Progenitor cell of endocrine pancreas (in vitro differentiated cells): ENCODE results near the gene MAB21L2. TPM values are rescaled to one million over a fixed set of nuclear protein-coding genes. Genes with fewer than 3 reads are reported as not detected.

Experiments used
- DNase-seq: peaks from one replicate; pipeline ENCODE4 v3.0.0; 2021; ENCODE audit warnings: low spot score; ENCODE audit not compliant: unreplicated experiment
- H3K27ac Mint-ChIP-seq: 2 replicates; pipeline ENCODE4 v1.8.0; 2021; ENCODE audit warnings: mild to moderate bottlenecking, moderate library complexity, mixed read lengths
- H3K27me3 Mint-ChIP-seq: 2 replicates; pipeline ENCODE4 v1.8.0; 2021; ENCODE audit warnings: mixed read lengths
- H3K36me3 Mint-ChIP-seq: 2 replicates; pipeline ENCODE4 v1.8.0; 2022; ENCODE audit warnings: mixed read lengths; ENCODE audit not compliant: insufficient read depth
- H3K4me1 Mint-ChIP-seq: 2 replicates; pipeline ENCODE4 v1.8.0; 2021; ENCODE audit warnings: low read depth, mixed read lengths
- H3K4me3 Mint-ChIP-seq: 2 replicates; pipeline ENCODE4 v1.8.0; 2021; ENCODE audit warnings: low read depth, mild to moderate bottlenecking, moderate library complexity, mixed read lengths
- H3K9me3 Mint-ChIP-seq: 2 replicates; pipeline ENCODE4 v1.8.0; 2021; ENCODE audit warnings: low read depth, mixed read lengths
- CTCF ChIP-seq: fragments of 200-600 bp; sonication (generic); IDR thresholded peaks from one replicate; pipeline ENCODE4 v1.5.0; 2021; ENCODE audit warnings: antibody characterized with exemption, mild to moderate bottlenecking; ENCODE audit not compliant: unreplicated experiment
- total RNA-seq: library from RNA; stranded (reverse); gene quantifications from 2 replicates; pipeline ENCODE4 v1.2.1, GENCODE V29; 2021

The MAB21L2 gene
- total RNA-seq, 1 donor from 2014 or later: 0.19 TPM

DNA sequence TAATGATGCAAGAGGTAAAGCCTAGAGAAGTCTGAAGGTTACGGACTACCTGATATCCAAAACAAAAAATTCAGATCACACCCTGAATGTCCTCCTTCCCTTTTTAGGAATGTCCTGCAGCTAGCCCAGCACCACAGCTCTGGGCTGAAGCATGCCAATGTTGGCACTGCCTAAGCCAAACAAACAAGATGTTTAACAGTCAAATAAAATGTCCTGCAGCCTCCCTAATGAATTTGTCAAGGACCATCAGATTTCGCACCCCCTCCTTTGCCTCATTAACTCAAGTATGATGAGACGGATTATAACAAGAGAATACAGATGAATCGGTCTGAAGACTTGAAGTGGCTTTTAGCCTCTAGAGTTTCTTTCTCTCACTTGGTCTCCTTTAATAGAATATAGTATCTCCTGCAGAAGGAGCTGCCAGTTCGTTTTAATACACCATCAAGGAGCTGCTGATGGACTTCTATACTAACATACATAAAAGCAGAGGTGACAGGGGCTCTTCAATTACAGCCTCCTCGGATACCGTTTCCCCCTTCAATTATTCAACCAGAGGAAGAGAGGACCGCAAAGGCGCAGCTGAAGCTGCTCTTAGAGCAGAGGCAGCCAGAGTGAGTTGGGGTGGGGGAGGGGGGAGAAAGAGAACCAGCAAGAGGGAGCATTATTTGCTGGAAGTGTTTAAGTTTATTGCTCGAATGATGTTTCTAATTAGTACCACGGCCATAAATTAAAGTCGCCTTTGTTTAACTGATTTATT lies 3.0 kb upstream of the MAB21L2 start:
- no peak for TF ChIP-seq CTCF
- Mint-ChIP-seq H3K4me1 (peaks cover 36% of the 10 kb centered on the region), H3K27ac (no peak overlapping the region), H3K27me3 (peaks cover 58% of the 10 kb centered on the region), H3K36me3 (no peaks in the 10 kb centered on the region), H3K9me3 (no peaks in the 10 kb centered on the region), H3K4me3 (peak overlapping the region; percentile 58)
- no peak for DNase-seq

- Mint-ChIP-seq H3K4me3 (peak overlapping the region; percentile 58), H3K4me1 (peaks cover 38% of the 10 kb centered on the region), H3K27ac (no peak overlapping the region), H3K27me3 (peaks cover 66% of the 10 kb centered on the region), H3K9me3 (no peaks in the 10 kb centered on the region), H3K36me3 (no peaks in the 10 kb centered on the region)
- no peak for DNase-seq
- TF ChIP-seq CTCF: no peak
Observed at GRCh38 chr4:150579551-150580234, 2.3 kb upstream of the MAB21L2 start.

- H3K4me3 Mint-ChIP-seq: peak overlapping the region; percentile 58
- peaks cover 36% of the 10 kb centered on the region for H3K4me1 Mint-ChIP-seq
- TF ChIP-seq CTCF: no peak
- H3K36me3 Mint-ChIP-seq: no peaks in the 10 kb centered on the region
- H3K27me3 Mint-ChIP-seq: peaks cover 70% of the 10 kb centered on the region
- H3K9me3 Mint-ChIP-seq: no peaks in the 10 kb centered on the region
- no peak overlapping the region for H3K27ac Mint-ChIP-seq
- DNase-seq: no peak
Observed at GRCh38 chr4:150580306-150580705, 1.6 kb upstream of the MAB21L2 start.

DNA sequence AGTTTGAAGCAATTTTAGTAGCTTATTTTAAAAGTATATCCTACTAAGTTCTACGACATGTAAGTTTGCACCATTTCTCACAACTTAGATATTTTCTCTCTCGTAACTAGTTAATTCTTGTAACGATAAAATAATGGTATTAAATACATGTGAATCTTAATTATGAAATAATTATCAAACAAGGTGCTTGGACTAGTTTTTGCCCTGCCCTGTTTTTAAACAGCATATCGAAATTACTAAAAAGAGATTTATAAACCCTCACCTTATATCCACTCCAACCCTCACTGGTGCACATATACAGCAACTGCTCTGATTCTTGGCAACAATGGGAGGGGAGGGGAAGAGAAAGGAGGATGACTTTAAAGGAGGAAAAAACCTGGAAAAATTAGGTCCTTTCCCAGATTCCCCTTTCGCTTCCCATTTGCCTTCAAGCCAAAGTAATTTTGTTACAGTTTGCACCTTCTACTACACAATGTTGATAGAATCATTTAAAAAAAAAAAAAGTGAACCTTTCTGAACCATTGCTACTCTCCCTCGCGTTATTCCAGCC lies 820 bp upstream of the MAB21L2 start:
- H3K27ac Mint-ChIP-seq: no peak overlapping the region
- peaks cover 36% of the 10 kb centered on the region for H3K4me1 Mint-ChIP-seq
- H3K36me3 Mint-ChIP-seq: peaks cover 2% of the 10 kb centered on the region
- no peaks in the 10 kb centered on the region for H3K9me3 Mint-ChIP-seq
- H3K27me3 Mint-ChIP-seq: peaks cover 78% of the 10 kb centered on the region
- DNase-seq: no peak
- H3K4me3 Mint-ChIP-seq: no peak overlapping the region
- no peak for TF ChIP-seq CTCF

GRCh38 chr4:150581641-150582051 lies 305 bp upstream of the MAB21L2 start:
- no peak overlapping the region for H3K4me3 Mint-ChIP-seq
- peaks cover 36% of the 10 kb centered on the region for H3K4me1 Mint-ChIP-seq
- H3K9me3 Mint-ChIP-seq: no peaks in the 10 kb centered on the region
- peaks cover 83% of the 10 kb centered on the region for H3K27me3 Mint-ChIP-seq
- H3K36me3 Mint-ChIP-seq: peaks cover 5% of the 10 kb centered on the region
- H3K27ac Mint-ChIP-seq: peak overlapping the region; percentile 2
- no peak for TF ChIP-seq CTCF
- DNase-seq: no peak
